WTC11 (cell line): Measurements from ENCODE around the gene AMMECR1.

Source experiments
- CDX4 ChIP-seq: fragments of 250-450 bp; sonication (Bioruptor Pico); IDR thresholded peaks from 2 replicates; pipeline ENCODE4 v1.9.0; 2021; ENCODE audit warnings: moderate library complexity, mild to moderate bottlenecking, inconsistent platforms, borderline replicate concordance
- CREB1 ChIP-seq: sonication (generic); formaldehyde crosslinking; IDR thresholded peaks from 2 replicates; pipeline ENCODE4 v1.8.0; 2023; ENCODE audit warnings: mild to moderate bottlenecking, missing genetic modification reagents
- CTCF ChIP-seq: fragments of 200-600 bp; IDR thresholded peaks from 2 replicates; pipeline ENCODE4 v1.8.0; 2022; ENCODE audit warnings: antibody characterized with exemption
- ETV6 ChIP-seq: sonication (generic); formaldehyde crosslinking; IDR thresholded peaks from 2 replicates; pipeline ENCODE4 v1.8.1; 2022; ENCODE audit warnings: mild to moderate bottlenecking, missing genetic modification reagents
- FOXK1 ChIP-seq: sonication (generic); formaldehyde crosslinking; IDR thresholded peaks from 2 replicates; pipeline ENCODE4 v1.8.0; 2022; ENCODE audit warnings: mild to moderate bottlenecking, moderate library complexity, missing genetic modification reagents
- NR2C2 ChIP-seq: sonication (generic); formaldehyde crosslinking; IDR thresholded peaks from 2 replicates; pipeline ENCODE4 v1.8.0; 2022; ENCODE audit warnings: mild to moderate bottlenecking, missing genetic modification reagents
- NR3C1 ChIP-seq: sonication (generic); formaldehyde crosslinking; conservative IDR thresholded peaks from 2 replicates; pipeline ENCODE4 v1.8.1; 2023; ENCODE audit warnings: low read depth, mild to moderate bottlenecking, missing genetic modification reagents
- PREB ChIP-seq: sonication (generic); formaldehyde crosslinking; IDR thresholded peaks from 2 replicates; pipeline ENCODE4 v1.8.1; 2022; ENCODE audit warnings: mild to moderate bottlenecking, missing genetic modification reagents, moderate library complexity, borderline replicate concordance
- SP1 ChIP-seq: sonication (generic); formaldehyde crosslinking; conservative IDR thresholded peaks from 2 replicates; pipeline ENCODE4 v1.8.1; 2022; ENCODE audit warnings: missing genetic modification reagents
- ZNF219 ChIP-seq: sonication (generic); formaldehyde crosslinking; IDR thresholded peaks from 2 replicates; pipeline ENCODE4 v1.8.0; 2023; ENCODE audit warnings: missing genetic modification reagents, mild to moderate bottlenecking, borderline replicate concordance
- ZNF232 ChIP-seq: sonication (generic); formaldehyde crosslinking; IDR thresholded peaks from 2 replicates; pipeline ENCODE4 v1.8.0; 2022; ENCODE audit warnings: mild to moderate bottlenecking, missing genetic modification reagents
- TF ChIP-seq, protein P1 (sequence below): sonication (generic); formaldehyde crosslinking; IDR thresholded peaks from 2 replicates; pipeline ENCODE4 v1.8.0; 2023; ENCODE audit warnings: missing genetic modification reagents
- TF ChIP-seq, protein P2 (sequence below): sonication (generic); formaldehyde crosslinking; IDR thresholded peaks from 2 replicates; pipeline ENCODE4 v1.8.1; 2023; ENCODE audit warnings: mild to moderate bottlenecking, missing genetic modification reagents, moderate library complexity
- TF ChIP-seq, protein P3 (sequence below): sonication (generic); formaldehyde crosslinking; IDR thresholded peaks from 2 replicates; pipeline ENCODE4 v1.8.0; 2022; ENCODE audit warnings: mild to moderate bottlenecking, missing genetic modification reagents

DNA sequence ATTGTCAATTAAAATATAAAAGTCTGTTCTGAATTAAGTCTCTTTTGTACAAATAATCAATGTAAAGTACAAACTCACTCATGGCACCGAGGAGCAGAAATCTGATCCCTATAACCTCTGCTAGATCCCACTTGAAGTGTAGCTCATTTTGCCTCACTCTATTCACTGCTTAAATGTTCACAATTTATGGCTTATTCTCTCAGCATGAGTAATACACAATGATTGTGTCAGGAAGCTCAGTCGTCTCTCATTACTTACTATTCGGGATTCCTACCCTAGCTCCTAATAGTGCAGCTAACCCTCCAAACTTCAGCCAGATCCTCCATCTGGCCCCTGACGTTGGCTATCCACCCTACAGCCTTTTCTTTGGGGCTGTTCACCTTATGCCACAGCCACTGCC is 4.7 kb upstream of the AMMECR1 start:
- TF ChIP-seq, protein P1, sequence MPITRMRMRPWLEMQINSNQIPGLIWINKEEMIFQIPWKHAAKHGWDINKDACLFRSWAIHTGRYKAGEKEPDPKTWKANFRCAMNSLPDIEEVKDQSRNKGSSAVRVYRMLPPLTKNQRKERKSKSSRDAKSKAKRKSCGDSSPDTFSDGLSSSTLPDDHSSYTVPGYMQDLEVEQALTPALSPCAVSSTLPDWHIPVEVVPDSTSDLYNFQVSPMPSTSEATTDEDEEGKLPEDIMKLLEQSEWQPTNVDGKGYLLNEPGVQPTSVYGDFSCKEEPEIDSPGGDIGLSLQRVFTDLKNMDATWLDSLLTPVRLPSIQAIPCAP (CRISPR knock-in tag) = no peak
- no peak for TF ChIP-seq FOXK1 (CRISPR knock-in tag)
- TF ChIP-seq, protein P2, sequence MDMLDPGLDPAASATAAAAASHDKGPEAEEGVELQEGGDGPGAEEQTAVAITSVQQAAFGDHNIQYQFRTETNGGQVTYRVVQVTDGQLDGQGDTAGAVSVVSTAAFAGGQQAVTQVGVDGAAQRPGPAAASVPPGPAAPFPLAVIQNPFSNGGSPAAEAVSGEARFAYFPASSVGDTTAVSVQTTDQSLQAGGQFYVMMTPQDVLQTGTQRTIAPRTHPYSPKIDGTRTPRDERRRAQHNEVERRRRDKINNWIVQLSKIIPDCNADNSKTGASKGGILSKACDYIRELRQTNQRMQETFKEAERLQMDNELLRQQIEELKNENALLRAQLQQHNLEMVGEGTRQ (CRISPR knock-in tag) = no peak
- TF ChIP-seq, protein P3, sequence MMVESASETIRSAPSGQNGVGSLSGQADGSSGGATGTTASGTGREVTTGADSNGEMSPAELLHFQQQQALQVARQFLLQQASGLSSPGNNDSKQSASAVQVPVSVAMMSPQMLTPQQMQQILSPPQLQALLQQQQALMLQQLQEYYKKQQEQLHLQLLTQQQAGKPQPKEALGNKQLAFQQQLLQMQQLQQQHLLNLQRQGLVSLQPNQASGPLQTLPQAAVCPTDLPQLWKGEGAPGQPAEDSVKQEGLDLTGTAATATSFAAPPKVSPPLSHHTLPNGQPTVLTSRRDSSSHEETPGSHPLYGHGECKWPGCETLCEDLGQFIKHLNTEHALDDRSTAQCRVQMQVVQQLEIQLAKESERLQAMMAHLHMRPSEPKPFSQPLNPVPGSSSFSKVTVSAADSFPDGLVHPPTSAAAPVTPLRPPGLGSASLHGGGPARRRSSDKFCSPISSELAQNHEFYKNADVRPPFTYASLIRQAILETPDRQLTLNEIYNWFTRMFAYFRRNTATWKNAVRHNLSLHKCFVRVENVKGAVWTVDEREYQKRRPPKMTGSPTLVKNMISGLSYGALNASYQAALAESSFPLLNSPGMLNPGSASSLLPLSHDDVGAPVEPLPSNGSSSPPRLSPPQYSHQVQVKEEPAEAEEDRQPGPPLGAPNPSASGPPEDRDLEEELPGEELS (CRISPR knock-in tag) = no peak
- TF ChIP-seq CTCF = no peak
- TF ChIP-seq CREB1 (CRISPR knock-in tag) = no peak
- no peak for TF ChIP-seq ZNF232 (CRISPR knock-in tag)
- no peak for TF ChIP-seq NR2C2 (CRISPR knock-in tag)
- no peak for TF ChIP-seq SP1 (CRISPR knock-in tag)
- TF ChIP-seq NR3C1 = no peak
- TF ChIP-seq CDX4 (CRISPR knock-in tag) = no peak
- no peak for TF ChIP-seq PREB (CRISPR knock-in tag)
- no peak for TF ChIP-seq ZNF219 (CRISPR knock-in tag)
- no peak for TF ChIP-seq ETV6 (CRISPR knock-in tag)
